ENCODE results near the gene GPR161. TPM values are rescaled to one million over a fixed set of nuclear protein-coding genes. Genes with fewer than 3 reads are reported as not detected.

Gene GPR161
- total RNA-seq, 1 experiment from 2014 or later: 13.7 TPM

GRCh38 chr1:168096296-168097165 lies 40.2 kb downstream of the GPR161 start:
- RAD21 ChIA-PET (ENCODE audit: low non-redundant PET in 1 of 2, low total read pairs in 2 of 2, uncharacterized antibody in 2 of 2, unreplicated experiment in 2 of 2): no interaction called here
- CTCF ChIA-PET: interaction anchor here (1.2 to 5.2 kb wide), 2 partner anchors 11 to 14 kb away, joined by 3 to 27 read pairs; no protein-coding TSS in a partner anchor

More at GRCh38 chr1:168096296-168097165, 40.2 kb downstream of the GPR161 start:
- H4K20me1 ChIP-seq (ENCODE audit: insufficient read depth): no peaks in the 10 kb centered on the region
- H3K4me3 ChIP-seq (replicated peaks in 1 of 2; ENCODE audit: low read depth in 1 of 2, low read length in 2 of 2): no peak overlapping the region
- TF ChIP-seq ZFX (IDR thresholded peaks at IDR 0.05) (no peak), ZBTB33 (IDR thresholded peaks at IDR 0.05; ENCODE audit: extremely low read depth, insufficient replicate concordance, low read length) (no peak), ELF1 (IDR thresholded peaks at IDR 0.05; ENCODE audit: borderline replicate concordance, low read depth) (no peak), EZH2phosphoT487 (IDR thresholded peaks at IDR 0.05; ENCODE audit: borderline replicate concordance) (no peak), SIN3A (IDR thresholded peaks at IDR 0.05; ENCODE audit: low read depth) (no peak)
- TF ChIP-seq, protein P1, sequence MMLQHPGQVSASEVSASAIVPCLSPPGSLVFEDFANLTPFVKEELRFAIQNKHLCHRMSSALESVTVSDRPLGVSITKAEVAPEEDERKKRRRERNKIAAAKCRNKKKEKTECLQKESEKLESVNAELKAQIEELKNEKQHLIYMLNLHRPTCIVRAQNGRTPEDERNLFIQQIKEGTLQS (IDR thresholded peaks at IDR 0.05): no peak
- no peak overlapping the region for H2AFZ ChIP-seq (ENCODE audit: low read depth, low read length, poor library complexity, severe bottlenecking)
- no TSS peak for BruUV-seq (replicated peaks)
- no peaks in the 10 kb centered on the region for H3K9me2 ChIP-seq (ENCODE audit: insufficient read depth)
- no peak overlapping the region for H3K9ac ChIP-seq (ENCODE audit: low read length)
- no peak for ATAC-seq
- H3K4me2 ChIP-seq (ENCODE audit: low read length): no peak overlapping the region
- no peaks in the 10 kb centered on the region for H3K36me3 ChIP-seq (ENCODE audit: control insufficient read depth in 1 of 2, insufficient read depth in 2 of 2, low read length in 2 of 2)
- POLR2A ChIA-PET: no interaction called here
- no peak for DNase-seq (ENCODE audit: low read depth, low spot score)
- no peaks in the 10 kb centered on the region for H3K9me3 ChIP-seq (ENCODE audit: control insufficient read depth in 1 of 2, insufficient read depth in 1 of 2, low read depth in 1 of 2, low read length in 2 of 2)
- H3K4me1 ChIP-seq (ENCODE audit: control insufficient read depth in 1 of 2, insufficient read depth in 2 of 2, low read length in 2 of 2): peaks cover 2 to 7% of the 10 kb centered on the region in 2 experiments; a peak in 1 of 4 replicates
- H3K27ac ChIP-seq (ENCODE audit: low read depth, low read length): no peak overlapping the region
- no peaks in the 10 kb centered on the region for H3K27me3 ChIP-seq (ENCODE audit: insufficient read depth, low read length)
- intact Hi-C loops (cut with micrococcal nuclease): no loop called here
- no peaks in the 10 kb centered on the region for H3K79me2 ChIP-seq (ENCODE audit: insufficient read depth, low read length)
